ENCODE measurements around the gene KRT16. TPM values are rescaled to one million over a fixed set of nuclear protein-coding genes. Genes with fewer than 3 reads are reported as not detected.

Gene KRT16
- polyA plus RNA-seq, 1 donor (not counting 4 experiments of a cell fraction or from before 2014, with no cell fraction given): 1,851 TPM

GRCh38 chr17:41654678-41655607, 42.4 kb upstream of the KRT16 start:
- TF ChIP-seq CTCF (optimal IDR thresholded peaks at IDR 0.05 in 1 of 3, IDR thresholded peaks at IDR 0.05 in 1 of 3, conservative IDR thresholded peaks at IDR 0.05 in 1 of 3; ENCODE audit: extremely low read depth in 1 of 3, insufficient read depth in 2 of 3, low read length in 3 of 3): no peak
- no peak for TF ChIP-seq EZH2 (IDR thresholded peaks at IDR 0.05; ENCODE audit: low read length)
- H3K79me2 ChIP-seq (ENCODE audit: control insufficient read depth, insufficient read depth, low read length): peaks cover 3% of the 10 kb centered on the region
- no peaks in the 10 kb centered on the region for H4K20me1 ChIP-seq (ENCODE audit: control insufficient read depth, extremely low read depth, insufficient read depth, low read length)
- H3K36me3 ChIP-seq (ENCODE audit: control insufficient read depth in 2 of 2, extremely low read depth in 1 of 2, insufficient read depth in 2 of 2, low read length in 2 of 2): no peaks in the 10 kb centered on the region
- peak overlapping the region; percentile 97 for H3K9ac ChIP-seq (ENCODE audit: control insufficient read depth, extremely low read depth, insufficient read depth, low read length)
- FAIRE-seq (no peak), DNase-seq (ENCODE audit: low read depth, low spot score) (no peak)
- H3K4me2 ChIP-seq (ENCODE audit: control insufficient read depth, extremely low read depth, insufficient read depth, low read depth, low read length): peak overlapping the region; percentile 86
- no peaks in the 10 kb centered on the region for H3K27me3 ChIP-seq (ENCODE audit: control insufficient read depth, extremely low read depth, insufficient read depth, low read length)
- H3K9me1 ChIP-seq (ENCODE audit: control insufficient read depth, extremely low read depth, insufficient read depth, low read length): peaks cover 2% of the 10 kb centered on the region
- peaks cover 97% of the 10 kb centered on the region for H3K4me1 ChIP-seq (ENCODE audit: control insufficient read depth, extremely low read depth, insufficient read depth, low read length)
- dilution Hi-C loops (cut with MboI; ENCODE audit: extremely low pct_ligation_motif_present, low sequenced_read_pairs): no loop called here
- peak overlapping the region; percentile 100 for H3K27ac ChIP-seq (ENCODE audit: control insufficient read depth, insufficient read depth, low read length)
- no peaks in the 10 kb centered on the region for H3K9me3 ChIP-seq (ENCODE audit: control insufficient read depth, low read depth, low read length)
- peak overlapping the region in 2 of 3 experiments; percentile 44 to 46 for H3K4me3 ChIP-seq (ENCODE audit: control insufficient read depth in 2 of 3, extremely low read depth in 1 of 3, insufficient read depth in 2 of 3, low read depth in 1 of 3, low read length in 3 of 3)
- H2AFZ ChIP-seq (ENCODE audit: control insufficient read depth, low read length): no peak overlapping the region

- no peaks in the 10 kb centered on the region for H3K27me3 ChIP-seq (ENCODE audit: control insufficient read depth, extremely low read depth, insufficient read depth, low read length)
- H3K4me1 ChIP-seq (ENCODE audit: control insufficient read depth, extremely low read depth, insufficient read depth, low read length): peaks cover 90% of the 10 kb centered on the region
- no peaks in the 10 kb centered on the region for H3K9me3 ChIP-seq (ENCODE audit: control insufficient read depth, low read depth, low read length)
- no peaks in the 10 kb centered on the region for H3K36me3 ChIP-seq (ENCODE audit: control insufficient read depth in 2 of 2, extremely low read depth in 1 of 2, insufficient read depth in 2 of 2, low read length in 2 of 2)
- H2AFZ ChIP-seq (ENCODE audit: control insufficient read depth, low read length): no peak overlapping the region
- peak overlapping the region; percentile 97 for H3K9ac ChIP-seq (ENCODE audit: control insufficient read depth, extremely low read depth, insufficient read depth, low read length)
- dilution Hi-C loops (cut with MboI; ENCODE audit: extremely low pct_ligation_motif_present, low sequenced_read_pairs): no loop called here
- FAIRE-seq (peak; percentile 93), DNase-seq (ENCODE audit: low read depth, low spot score) (peak; percentile 98)
- H3K4me3 ChIP-seq (ENCODE audit: control insufficient read depth in 2 of 3, extremely low read depth in 1 of 3, insufficient read depth in 2 of 3, low read depth in 1 of 3, low read length in 3 of 3): peak overlapping the region in 1 of 3 experiments; percentile 47
- TF ChIP-seq EZH2 (IDR thresholded peaks at IDR 0.05; ENCODE audit: low read length): no peak
- peak in 1 of 3 experiments; percentile 27 for TF ChIP-seq CTCF (optimal IDR thresholded peaks at IDR 0.05 in 1 of 3, IDR thresholded peaks at IDR 0.05 in 1 of 3, conservative IDR thresholded peaks at IDR 0.05 in 1 of 3; ENCODE audit: extremely low read depth in 1 of 3, insufficient read depth in 2 of 3, low read length in 3 of 3)
- H4K20me1 ChIP-seq (ENCODE audit: control insufficient read depth, extremely low read depth, insufficient read depth, low read length): no peaks in the 10 kb centered on the region
- peak overlapping the region; percentile 86 for H3K4me2 ChIP-seq (ENCODE audit: control insufficient read depth, extremely low read depth, insufficient read depth, low read depth, low read length)
- peaks cover 2% of the 10 kb centered on the region for H3K9me1 ChIP-seq (ENCODE audit: control insufficient read depth, extremely low read depth, insufficient read depth, low read length)
- H3K79me2 ChIP-seq (ENCODE audit: control insufficient read depth, insufficient read depth, low read length): peaks cover 3% of the 10 kb centered on the region
- H3K27ac ChIP-seq (ENCODE audit: control insufficient read depth, insufficient read depth, low read length): peak overlapping the region; percentile 100
Measured at GRCh38 chr17:41653892-41654677, 41.5 kb upstream of the KRT16 start.
